ENCODE measurements around the gene RAB19. TPM values are rescaled to one million over a fixed set of nuclear protein-coding genes. Genes with fewer than 3 reads are reported as not detected.

RAB19 gene
- total and polyA plus RNA-seq, 2 of the 8 experiments (the other 6 are each of a cell fraction or from before 2014, with no cell fraction given), result 9.8 to 11.0 TPM

- no peak overlapping the region for H3K18ac ChIP-seq (ENCODE audit: extremely low read depth, low read length)
- H3K23me2 ChIP-seq (ENCODE audit: low read depth, low read length), result 0 out of 2 replicates have a peak, but pooled peaks cover 1% of the 10 kb centered on the region
- no peak overlapping the region for H2BK20ac ChIP-seq (ENCODE audit: low read length)
- no peak overlapping the region for H4K8ac ChIP-seq (ENCODE audit: extremely low read depth, insufficient read depth, low read length)
- DNase-seq (ENCODE audit: low read depth in 1 of 2, low spot score in 2 of 2), result no peak
- no peaks in the 10 kb centered on the region for H3K4me1 ChIP-seq (replicated peaks in 1 of 4; ENCODE audit: control insufficient read depth in 3 of 4, insufficient read depth in 4 of 4, low read length in 3 of 4)
- no peaks in the 10 kb centered on the region for H3K9me3 ChIP-seq (ENCODE audit: insufficient read depth in 2 of 2, low read depth in 1 of 2, low read length in 1 of 2)
- H2BK12ac ChIP-seq (ENCODE audit: low read depth, low read length), result no peak overlapping the region
- H3K4me3 ChIP-seq (ENCODE audit: extremely low read depth in 1 of 4, insufficient read depth in 2 of 4, low read depth in 3 of 4, low read length in 4 of 4), result no peak overlapping the region
- no peaks in the 10 kb centered on the region for H4K20me1 ChIP-seq (replicated peaks in 1 of 2; ENCODE audit: control insufficient read depth in 1 of 2, insufficient read depth in 2 of 2, low read length in 2 of 2)
- no peak overlapping the region for H2AK5ac ChIP-seq (ENCODE audit: low read depth, low read length)
- H2AFZ ChIP-seq (ENCODE audit: low read length), result no peak overlapping the region
- no peak overlapping the region for H3K9ac ChIP-seq (replicated peaks in 1 of 4; ENCODE audit: extremely low read depth in 1 of 4, low read depth in 3 of 4, low read length in 3 of 4)
- no peak overlapping the region for H3K23ac ChIP-seq (ENCODE audit: insufficient read length)
- FAIRE-seq, result no peak
- H3K4me2 ChIP-seq (ENCODE audit: insufficient read depth in 1 of 2, low read depth in 2 of 2, low read length in 2 of 2), result no peak overlapping the region
- H2BK120ac ChIP-seq (replicated peaks; ENCODE audit: low read depth, low read length), result no peak overlapping the region
- H2BK5ac ChIP-seq (ENCODE audit: low read depth, low read length), result no peak overlapping the region
- no peak overlapping the region for H4K5ac ChIP-seq (ENCODE audit: insufficient read length, low read depth, low read length)
- H3K4ac ChIP-seq (replicated peaks; ENCODE audit: insufficient read length, low read depth, low read length), result no peak overlapping the region
- no peak overlapping the region for H4K91ac ChIP-seq (replicated peaks; ENCODE audit: insufficient read length, low read length)
- CTCF ChIA-PET (ENCODE audit: partially characterized antibody), result interaction anchor here (1.2 to 1.3 kb wide), 3 partner anchors 27 to 36 kb away, joined by 3 to 5 read pairs (median 3); no protein-coding TSS in a partner anchor
- H3K27ac ChIP-seq (ENCODE audit: low read depth, low read length), result no peak overlapping the region
- POLR2A ChIA-PET (ENCODE audit: partially characterized antibody), result interaction anchor here (0.5 to 1.1 kb wide), 2 partner anchors 137 to 239 kb away, joined by 3 read pairs; no protein-coding TSS in a partner anchor
- no peak overlapping the region for H2BK15ac ChIP-seq (ENCODE audit: low read length)
- H3K79me1 ChIP-seq (ENCODE audit: low read depth, low read length), result no peaks in the 10 kb centered on the region
- H3K56ac ChIP-seq (replicated peaks; ENCODE audit: insufficient read length, low read depth, low read length), result no peak overlapping the region
- peaks cover 0 to 3% (median 0%) of the 10 kb centered on the region in 4 experiments; a peak in 1 of 8 replicates for H3K36me3 ChIP-seq (ENCODE audit: control insufficient read depth in 2 of 4, insufficient read depth in 4 of 4, low read length in 3 of 4)
- 93% methylated on average over 8 of the region's 8 CpGs; no CpG with 5 or more reads in 1 of the 2 experiments for WGBS, 2 experiments (ENCODE audit: extremely low coverage in 1 of 2, insufficient coverage in 1 of 2, insufficient read length in 1 of 2, insufficient replicate concordance in 2 of 2, low coverage in 1 of 2, low lambda C conversion rate in 2 of 2, missing lambda C conversion rate in 1 of 2)
- H3K27me3 ChIP-seq (replicated peaks in 1 of 4; ENCODE audit: control insufficient read depth in 3 of 4, extremely low read depth in 1 of 4, insufficient read depth in 3 of 4, low read length in 3 of 4), result no peaks in the 10 kb centered on the region
- no peaks in the 10 kb centered on the region for H3K79me2 ChIP-seq (ENCODE audit: control insufficient read depth in 1 of 2, insufficient read depth in 2 of 2, low read length in 2 of 2)
- H3K14ac ChIP-seq (ENCODE audit: insufficient read length), result no peak overlapping the region
- TF ChIP-seq RXRA (IDR thresholded peaks at IDR 0.05; ENCODE audit: insufficient read depth, low read depth, low read length), result no peak
- TF ChIP-seq MAX (IDR thresholded peaks at IDR 0.05), result no peak
- TF ChIP-seq BACH1 (IDR thresholded peaks at IDR 0.05; ENCODE audit: low read length), result no peak
- no peak for TF ChIP-seq TCF12 (IDR thresholded peaks at IDR 0.05; ENCODE audit: low read depth, low read length)
- no peak for TF ChIP-seq E2F6 (IDR thresholded peaks at IDR 0.05)
- no peak for TF ChIP-seq JUN (IDR thresholded peaks at IDR 0.05; ENCODE audit: low read depth, low read length)
These were observed 12.7 kb downstream of the RAB19 start for GRCh38 chr7:140416560-140416959.

Data from H1 (cell line).